K562 (cell line): ENCODE data around the gene ZNF71.

Experiments
- BHLHE40 ChIP-seq: IDR thresholded peaks from 2 replicates; pipeline ENCODE4 v1.6.1; 2011; ENCODE audit warnings: low read length, improper control_type of control experiment
- CHD2 ChIP-seq: IDR thresholded peaks from 2 replicates; pipeline ENCODE4 v1.6.1; 2011; ENCODE audit warnings: low read depth, low read length
- LEF1 ChIP-seq: fragments of 450-650 bp; IDR thresholded peaks from 2 replicates; pipeline ENCODE4 v1.6.1; 2016; ENCODE audit warnings: mild to moderate bottlenecking
- PTBP1 ChIP-seq: fragments of 200-400 bp; formaldehyde crosslinking; IDR thresholded peaks from 2 replicates; pipeline ENCODE4 v1.6.1; 2017; ENCODE audit warnings: low read depth, low read length

GRCh38 chr19:56572589-56572988 lies 22.5 kb upstream of the ZNF71 start:
- TF ChIP-seq BHLHE40 = no peak
- TF ChIP-seq CHD2 = no peak
- no peak for TF ChIP-seq PTBP1
- TF ChIP-seq LEF1 = no peak
